Limb (tissue), 2 donors: ENCODE results near the gene POU6F1.

Experiments used
- DNase-seq, 2 donors: peaks; one replicate each; pipeline ENCODE4 v3.0.0-alpha.2; 2016; ENCODE audit errors: extremely low spot score in 2 of 2

POU6F1 gene

DNA sequence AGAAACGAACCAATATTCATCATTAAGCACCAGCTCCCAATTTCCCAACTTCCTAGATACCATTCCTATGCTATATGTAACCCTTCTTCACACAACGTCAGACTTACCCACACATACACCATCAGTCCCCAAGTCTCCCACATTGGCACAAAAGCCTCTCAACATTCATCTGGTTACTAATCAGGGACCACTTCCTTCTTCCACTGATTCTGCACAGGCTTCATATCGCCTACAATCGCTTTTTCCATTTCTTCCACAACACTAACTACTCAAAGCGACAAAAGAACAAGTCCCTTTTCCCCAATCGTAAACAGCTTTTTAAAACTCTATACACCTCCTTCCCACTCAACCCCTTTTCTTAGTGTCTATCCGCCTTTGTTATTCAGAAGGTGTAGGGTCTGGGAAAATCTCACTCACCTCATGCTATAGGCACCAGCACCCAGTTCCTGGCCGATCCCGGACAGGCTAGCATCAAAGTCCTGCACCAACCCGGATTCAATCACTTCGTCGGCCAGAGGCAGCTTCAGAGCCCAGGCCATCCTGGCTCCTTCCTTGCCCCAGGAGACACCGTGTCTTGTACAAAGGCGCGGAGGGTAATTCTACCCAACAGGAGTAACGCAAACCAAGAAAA, 45.9 kb downstream of the POU6F1 start:
- no peak for DNase-seq

DNA sequence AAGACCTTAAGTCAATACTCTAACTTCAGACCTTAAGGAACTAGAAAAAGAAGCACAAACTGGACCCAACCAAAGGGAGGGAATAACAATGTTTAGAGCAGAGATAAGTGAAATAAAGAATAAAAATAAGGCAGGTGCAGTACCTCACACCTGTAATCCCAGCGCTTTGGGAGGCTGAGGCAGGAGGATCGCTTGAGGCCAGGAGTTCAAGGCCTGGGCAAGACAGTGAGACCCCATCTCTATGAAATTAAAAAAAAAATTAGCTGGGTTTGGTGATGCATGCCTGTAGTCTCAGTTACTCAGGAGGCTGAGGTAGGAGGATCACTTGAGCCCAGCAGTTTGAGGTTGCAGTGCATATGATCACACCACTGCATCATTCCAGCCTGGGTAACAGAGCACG, 54.1 kb downstream of the POU6F1 start:
- no peak for DNase-seq

DNA sequence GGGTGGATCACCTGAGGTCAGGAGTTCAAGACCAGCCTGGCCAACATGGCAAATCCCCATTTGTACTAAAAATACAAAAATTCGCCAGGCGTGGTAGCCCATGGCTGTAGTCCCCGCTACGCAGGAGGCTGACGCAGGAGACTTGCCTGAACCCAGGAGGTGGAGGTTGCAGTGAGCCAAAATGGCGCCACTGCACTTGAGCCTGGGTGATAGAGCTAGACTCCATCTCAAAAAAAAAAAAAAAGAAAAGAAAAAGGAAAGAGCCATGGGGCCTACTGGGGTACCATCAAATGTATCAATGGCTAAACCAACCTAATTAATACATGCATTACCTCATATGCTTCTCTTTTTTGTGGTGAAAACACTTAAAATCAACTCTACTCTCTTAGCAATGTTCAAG, 55.6 kb downstream of the POU6F1 start:
- DNase-seq, result no peak

DNA sequence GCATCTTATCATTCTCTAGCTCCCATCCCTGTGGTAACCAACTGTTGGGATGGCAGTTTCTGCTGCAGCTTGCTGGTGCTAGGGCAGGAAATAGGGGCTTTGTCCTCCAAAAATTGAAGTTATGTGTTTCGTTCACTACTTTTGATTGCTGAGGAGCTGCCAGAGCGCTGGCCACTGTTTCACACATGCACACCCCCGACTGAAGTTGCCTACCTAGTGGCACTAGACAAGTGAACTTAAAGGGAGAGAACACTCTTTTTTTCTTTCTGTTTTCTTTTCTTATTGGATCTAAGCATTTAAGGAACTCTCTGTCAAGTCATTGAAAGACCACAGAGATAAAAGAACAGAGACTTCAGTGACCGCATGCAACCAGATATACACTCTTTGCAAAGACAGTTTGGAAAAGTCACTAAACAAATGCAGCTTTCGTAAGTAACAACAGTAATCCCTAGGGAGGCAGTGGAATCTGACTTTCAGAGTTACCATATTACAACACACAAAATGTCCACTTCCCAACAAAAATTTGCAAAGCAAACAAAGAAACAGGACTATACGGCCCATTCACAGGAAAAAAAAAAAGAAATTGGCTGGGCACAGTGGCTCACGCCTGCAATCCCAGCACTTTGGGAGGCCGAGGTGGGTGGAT, 56.9 kb downstream of the POU6F1 start:
- no peak for DNase-seq

DNA sequence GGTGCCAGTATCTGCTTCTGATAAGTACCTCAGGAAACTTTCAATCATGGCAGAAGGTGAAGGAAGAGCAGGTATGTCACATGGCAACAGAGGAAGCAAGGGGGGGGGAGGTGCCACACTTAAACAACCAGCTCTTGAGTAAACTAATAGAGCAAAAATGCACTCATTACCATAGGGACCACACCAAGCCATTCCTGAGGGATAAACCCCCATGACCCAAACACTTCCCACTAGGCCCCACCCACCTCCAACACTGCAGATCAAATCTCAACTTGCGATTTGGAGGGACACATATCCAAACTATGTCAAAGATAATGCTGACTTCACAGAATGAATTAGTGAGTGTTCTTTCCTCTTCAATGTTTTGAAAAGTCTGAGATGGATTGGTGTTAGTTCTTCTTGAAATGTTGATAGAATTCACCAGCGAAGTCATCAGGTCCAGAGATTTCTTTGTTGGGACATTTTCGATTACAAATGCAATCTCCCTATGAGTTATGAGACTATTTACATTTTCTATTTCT, 61.6 kb downstream of the POU6F1 start:
- no peak for DNase-seq

- DNase-seq, result no peak
These were observed 64.9 kb downstream of the POU6F1 start for GRCh38 chr12:51152953-51153352.

DNA sequence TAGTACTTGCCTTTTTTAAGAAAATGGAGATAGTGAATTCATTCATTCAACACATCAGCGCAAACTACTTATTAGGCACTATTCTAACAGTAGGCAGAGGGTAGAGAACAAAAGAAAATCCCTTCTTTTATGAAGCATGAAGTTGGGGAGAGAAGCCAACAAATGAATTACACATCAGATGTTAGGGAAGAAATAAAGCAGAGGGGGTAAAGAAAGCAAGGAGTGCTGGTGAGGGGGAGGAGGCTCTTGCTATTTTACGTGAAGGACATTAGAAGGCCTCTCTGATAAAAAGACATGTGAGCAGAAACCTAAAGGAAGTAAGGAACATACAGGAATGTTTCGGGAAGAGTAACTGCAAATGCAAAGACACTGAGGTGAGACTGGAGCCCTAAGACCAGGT, 67.1 kb downstream of the POU6F1 start:
- no peak for DNase-seq

GRCh38 chr12:51147309-51147708, 70.6 kb downstream of the POU6F1 start:
- no peak for DNase-seq

DNA sequence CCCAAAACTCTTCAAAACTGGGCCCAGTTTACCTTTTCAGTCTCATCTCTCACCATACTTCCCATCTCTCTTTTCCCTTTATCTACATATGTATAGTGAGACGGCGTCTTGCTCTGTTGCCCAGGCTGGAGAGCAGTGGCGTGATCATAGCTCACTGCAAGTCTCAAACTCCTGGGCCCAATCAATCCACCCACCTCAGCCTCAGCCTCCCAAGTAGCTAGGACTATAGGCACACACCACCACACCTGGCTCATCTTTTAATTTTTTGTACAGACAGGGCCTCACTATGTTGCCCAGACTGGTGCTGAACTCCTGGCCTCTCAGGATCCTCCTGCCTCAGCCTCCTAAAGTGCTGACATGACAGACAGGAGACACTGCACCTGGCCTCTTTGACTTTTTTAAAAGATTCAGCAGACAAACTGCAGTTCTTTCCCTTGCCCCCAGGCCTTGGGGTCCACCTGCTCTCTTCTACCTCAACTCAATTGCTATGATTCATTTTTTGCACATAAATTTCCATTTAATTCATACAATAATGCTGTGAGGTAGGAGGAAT, 78.5 kb downstream of the POU6F1 start:
- no peak for DNase-seq
